Uterus (tissue), 2 donors: ENCODE results near the gene TSPAN3.

ENCODE experiments used
- CTCF ChIP-seq, 4 experiments: fragments of 200-600 bp in 2 of 4; fragments of 450-650 bp in 2 of 4; sonication (generic) in 2 of 4; IDR thresholded peaks; one replicate each; pipeline ENCODE4 v1.5.1; 2016 to 2019; ENCODE audit warnings: antibody characterized with exemption in 4 of 4, mild to moderate bottlenecking in 2 of 4, moderate library complexity in 1 of 4
- POLR2A ChIP-seq, 2 donors: fragments of 450-650 bp; IDR thresholded peaks; one replicate each; pipeline ENCODE4 v1.6.1; 2016; ENCODE audit warnings: antibody characterized with exemption in 2 of 2, mild to moderate bottlenecking in 1 of 2, moderate library complexity in 1 of 2

DNA sequence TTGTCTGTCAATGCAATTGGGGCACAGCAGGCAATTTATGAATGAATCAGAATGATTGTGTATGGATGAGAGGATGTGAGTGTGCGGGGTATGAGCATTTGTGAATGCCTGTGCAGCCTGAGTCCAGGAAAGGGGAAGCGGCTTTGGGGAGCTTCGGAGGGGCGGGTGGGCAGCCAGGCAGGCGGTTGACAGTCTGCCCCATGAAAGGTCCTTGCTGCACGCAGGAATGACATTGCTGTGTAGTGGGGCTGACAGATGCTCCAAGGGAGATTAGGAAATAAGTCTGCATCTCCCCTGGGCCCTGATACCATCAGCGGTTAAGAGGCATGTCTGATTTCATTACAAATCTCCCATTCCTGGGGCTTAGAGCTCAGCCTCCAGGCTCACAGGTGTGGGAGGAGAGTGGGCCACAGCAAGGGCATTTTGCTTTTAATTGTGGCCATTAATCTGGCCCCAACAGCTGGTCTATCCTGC, 26.4 kb upstream of the TSPAN3 start:
- no peak for TF ChIP-seq CTCF (IDR thresholded peaks at IDR 0.05)
- no peak for TF ChIP-seq POLR2A (IDR thresholded peaks at IDR 0.05)
